GM18511 (cell line): ENCODE measurements around the gene RXRA.

Experiments
- ATAC-seq: cut with Tn5 transposase; IDR thresholded peaks from one replicate; pipeline ENCODE4 v1.9.1; 2021; ENCODE audit warnings: mild to moderate bottlenecking, moderate library complexity; ENCODE audit not compliant: unreplicated experiment

RXRA gene

DNA sequence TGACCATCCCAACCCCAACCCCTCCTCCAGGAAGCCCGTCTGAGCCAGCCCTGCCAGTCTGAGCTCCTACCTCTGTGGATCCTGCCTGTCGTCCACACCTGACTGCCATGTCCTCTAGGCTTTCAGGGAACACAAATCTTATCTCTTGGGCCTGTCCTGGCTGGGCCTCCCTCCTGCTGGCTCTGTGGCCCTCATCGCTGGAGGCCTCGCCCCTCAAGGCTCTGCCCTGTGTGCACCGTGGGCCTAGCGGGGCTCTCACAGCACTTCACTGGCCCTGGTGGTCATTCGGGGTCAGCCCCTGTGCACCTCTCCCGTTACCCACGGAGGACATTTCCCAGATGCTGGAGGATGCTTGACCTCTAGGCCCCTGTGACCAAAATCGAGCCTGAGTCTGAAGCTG lies 133.3 kb downstream of the RXRA start:
- no peak for ATAC-seq

DNA sequence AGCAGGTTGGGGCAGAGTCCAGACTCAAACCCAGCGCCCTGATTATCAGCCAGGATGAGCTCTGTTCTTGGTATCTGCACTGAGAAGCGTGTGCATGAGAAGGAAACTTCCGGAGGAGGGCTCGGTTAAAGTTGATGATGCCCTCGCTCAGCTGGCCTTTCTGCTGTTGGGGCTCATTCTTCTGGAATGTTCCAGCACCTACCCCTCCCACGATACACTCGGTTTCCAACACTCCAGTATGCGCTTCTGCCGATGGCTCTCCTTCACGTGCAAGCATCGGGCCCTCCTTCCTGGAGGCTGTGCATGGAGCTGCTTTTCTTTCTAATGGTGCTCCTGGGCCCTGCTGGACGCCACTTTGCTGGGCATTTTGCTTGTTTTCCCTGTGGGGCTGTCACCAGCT lies 134.0 kb downstream of the RXRA start:
- ATAC-seq: no peak

DNA sequence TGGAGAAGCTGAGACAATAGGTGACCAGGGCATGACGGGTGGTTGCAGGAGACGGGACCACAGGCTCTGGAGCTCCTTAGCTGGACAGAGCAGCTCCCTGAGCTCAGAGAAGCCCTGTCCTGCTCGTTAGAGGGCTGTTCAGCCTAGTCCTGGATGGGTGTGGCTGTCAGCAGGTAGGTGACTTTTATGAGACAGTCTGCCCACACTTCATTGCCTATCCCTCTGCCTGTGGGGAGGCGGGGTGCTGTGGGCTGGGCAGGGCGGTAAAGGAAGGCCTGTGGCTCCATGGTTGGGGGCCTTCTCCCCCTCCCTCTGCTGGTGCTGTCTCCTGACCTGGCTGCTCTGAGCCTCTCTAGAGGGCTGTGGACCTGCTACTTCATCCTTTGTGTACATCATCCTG lies 134.6 kb downstream of the RXRA start:
- no peak for ATAC-seq

DNA sequence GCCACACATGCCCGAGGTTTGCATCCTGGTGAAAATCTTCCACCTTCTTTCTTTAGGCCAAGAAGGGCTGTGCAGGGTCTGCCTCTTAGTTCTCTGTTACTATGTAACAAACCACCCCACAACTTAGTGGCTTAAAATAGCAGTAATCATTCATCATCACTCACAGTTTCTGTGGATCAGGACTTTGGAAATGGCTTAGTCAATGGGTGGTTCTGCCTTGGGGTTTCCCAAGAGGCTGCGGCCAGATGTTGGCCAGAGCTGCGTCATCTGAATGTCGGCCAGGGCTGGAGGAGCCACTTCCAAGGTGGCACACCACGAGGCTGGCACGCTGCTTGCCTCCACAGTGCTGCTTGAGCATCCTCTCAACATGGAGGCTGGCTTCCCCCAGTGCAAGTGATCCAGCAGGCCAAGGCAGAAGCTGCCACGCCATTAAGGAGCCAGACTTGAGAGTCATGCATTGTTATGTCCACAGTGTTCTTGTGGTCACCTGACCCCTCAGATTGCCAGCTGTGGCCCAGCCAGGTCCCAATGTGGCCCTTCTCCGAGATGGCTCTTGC lies 135.2 kb downstream of the RXRA start:
- no peak for ATAC-seq

DNA sequence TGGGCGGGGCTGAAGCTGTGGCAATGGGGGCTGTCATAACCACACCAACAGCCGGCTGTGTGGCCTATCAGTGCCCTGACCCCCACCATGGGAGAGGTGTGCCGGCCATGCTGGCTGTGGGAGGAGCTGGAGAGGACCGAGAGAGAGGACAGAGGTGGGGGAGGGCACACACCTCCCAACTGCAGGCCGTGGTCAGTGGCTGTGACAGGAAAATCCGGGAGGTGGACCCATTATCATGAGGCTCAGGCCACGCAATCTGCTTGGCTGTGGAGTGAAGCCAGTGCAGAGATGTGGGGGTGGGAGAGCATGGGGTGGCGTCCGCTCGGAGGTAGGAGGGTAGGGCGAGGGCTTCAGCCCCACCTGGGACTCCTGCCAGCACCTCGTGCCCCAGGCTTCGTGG lies 136.1 kb downstream of the RXRA start:
- ATAC-seq: no peak

DNA sequence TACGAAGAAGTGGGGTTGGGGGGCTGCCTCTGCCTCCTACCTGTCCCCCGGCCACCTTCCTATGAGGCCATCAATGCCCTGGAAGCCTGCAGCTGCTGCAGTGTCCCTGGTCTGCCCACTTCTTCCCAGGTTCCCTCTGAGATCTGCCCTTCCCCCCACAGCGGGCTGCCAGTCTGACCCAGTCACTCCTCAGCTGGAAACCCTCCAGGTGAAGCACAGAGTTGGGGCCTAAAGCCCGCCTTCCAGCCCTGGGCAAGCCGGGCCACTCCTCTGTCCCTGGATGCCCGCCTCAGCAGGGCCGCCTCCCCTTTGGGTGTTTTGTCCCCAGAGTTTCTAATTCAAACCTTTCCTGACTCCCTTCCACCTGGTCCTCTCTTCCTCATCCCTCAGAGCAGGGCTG lies 137.0 kb downstream of the RXRA start:
- ATAC-seq: no peak

DNA sequence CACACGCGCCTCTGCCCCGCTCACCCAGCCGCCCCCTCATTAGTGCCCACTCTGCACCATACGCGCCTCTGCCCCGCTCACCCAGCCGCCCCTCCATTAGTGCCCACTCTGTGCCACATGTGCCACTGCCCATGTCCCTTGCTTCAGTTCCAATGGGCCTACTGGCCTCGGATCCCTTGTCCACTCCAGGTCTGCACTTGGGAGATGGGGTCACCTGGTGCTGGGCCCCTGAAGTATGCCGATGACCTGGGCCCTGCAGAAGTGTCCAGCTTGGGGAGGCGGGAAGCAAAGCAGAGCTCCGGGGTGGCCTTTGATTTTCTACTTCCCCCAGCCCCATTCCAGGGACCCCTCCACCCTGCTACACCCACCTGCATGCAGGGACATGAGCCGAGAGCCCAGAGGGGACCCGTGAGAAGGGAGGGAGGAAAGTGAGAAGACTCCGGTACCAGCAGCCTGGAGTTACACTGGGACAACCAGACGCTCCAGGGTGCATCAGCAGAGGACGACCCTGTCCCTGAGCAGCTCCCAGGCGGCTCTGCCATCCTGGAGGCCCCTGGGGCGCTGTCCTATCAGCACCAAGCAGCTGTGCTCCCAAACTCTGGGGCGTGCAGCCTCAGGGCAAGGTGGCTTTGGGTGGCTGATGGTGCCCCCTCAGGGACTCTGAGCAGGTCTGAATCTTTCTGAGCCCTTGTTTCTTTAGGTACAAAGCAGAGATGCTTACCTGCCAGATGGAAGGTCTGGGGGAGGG lies 140.8 kb downstream of the RXRA start:
- ATAC-seq: no peak

DNA sequence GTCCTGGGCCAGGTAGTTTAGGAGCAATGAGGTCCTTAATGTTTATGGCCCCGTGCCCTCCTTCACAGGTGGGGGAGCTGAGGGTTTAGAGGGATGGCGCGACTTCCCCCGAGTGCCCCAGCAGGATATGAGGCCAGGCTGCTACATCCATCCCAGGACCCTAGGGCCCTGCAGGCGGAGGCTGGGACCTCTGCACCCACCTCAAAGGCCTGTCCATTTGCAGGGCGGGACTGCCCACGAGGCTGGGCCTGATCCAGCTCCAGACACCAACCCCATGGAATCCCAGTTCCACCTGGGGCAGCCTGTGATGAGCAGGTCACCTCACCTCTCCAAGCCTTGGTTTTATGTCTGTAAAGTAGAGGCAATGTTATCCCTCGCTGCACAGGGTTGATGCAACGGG lies 142.1 kb downstream of the RXRA start:
- no peak for ATAC-seq

DNA sequence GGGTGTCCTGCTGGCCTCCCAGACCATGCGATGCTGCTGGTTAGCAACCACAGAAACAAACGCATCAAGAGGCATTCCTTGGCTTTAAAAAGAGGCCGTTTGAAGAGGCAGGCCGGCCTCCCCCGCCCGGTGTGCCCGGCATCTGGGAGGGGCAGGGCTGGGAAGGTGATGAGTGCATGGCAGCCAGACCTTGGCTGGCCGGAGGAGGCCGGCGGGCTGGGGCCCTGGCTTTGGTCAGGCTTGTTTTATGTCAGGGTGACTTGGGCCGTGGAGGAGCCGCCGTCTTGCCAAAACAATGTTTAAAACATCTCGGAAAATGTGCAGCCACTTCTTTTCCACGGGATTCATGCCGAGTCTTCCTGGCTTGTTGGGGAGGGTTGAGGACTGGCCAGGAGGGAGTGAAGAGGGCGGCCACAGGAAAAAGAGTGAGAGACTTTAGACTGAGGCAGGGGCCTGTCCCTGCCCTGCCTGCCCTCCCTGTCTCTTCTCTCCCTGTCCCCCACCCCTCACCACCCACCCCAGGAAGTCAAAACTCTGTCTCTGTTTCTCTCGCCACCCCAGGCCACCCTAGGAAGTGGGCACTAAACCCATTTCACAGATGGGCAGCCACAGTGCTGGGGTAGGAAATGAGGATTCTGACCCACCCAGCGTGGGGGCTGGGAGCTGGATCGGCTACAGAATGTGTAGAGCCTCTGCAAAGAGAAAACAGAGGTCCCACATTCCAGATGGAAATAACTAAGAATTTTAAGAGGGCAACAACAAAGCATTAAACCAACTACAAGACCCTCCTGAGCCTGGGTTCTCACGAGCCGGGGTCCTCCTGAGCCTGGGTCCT lies 143.0 kb downstream of the RXRA start:
- no peak for ATAC-seq

DNA sequence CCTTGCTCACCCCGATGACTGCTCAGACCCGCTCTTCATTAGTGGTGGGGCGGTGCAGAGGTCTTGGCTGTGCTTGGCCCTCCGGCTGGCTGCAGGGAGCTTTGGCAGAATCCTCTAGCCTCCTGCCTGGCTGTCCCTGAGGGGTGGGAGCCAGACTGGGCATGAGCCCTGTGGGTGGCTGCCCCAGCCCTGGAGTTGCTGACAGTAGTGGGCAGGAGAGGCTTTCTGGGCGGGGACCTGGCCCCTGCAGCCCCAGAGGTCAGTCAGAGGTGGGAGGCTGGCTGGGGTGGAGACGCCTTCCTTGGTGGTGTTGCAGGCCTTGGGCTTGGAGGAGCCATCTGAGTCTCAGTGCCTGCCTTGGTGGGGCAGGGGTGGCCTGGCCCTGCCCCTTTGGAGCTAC lies 146.0 kb downstream of the RXRA start:
- ATAC-seq: no peak

DNA sequence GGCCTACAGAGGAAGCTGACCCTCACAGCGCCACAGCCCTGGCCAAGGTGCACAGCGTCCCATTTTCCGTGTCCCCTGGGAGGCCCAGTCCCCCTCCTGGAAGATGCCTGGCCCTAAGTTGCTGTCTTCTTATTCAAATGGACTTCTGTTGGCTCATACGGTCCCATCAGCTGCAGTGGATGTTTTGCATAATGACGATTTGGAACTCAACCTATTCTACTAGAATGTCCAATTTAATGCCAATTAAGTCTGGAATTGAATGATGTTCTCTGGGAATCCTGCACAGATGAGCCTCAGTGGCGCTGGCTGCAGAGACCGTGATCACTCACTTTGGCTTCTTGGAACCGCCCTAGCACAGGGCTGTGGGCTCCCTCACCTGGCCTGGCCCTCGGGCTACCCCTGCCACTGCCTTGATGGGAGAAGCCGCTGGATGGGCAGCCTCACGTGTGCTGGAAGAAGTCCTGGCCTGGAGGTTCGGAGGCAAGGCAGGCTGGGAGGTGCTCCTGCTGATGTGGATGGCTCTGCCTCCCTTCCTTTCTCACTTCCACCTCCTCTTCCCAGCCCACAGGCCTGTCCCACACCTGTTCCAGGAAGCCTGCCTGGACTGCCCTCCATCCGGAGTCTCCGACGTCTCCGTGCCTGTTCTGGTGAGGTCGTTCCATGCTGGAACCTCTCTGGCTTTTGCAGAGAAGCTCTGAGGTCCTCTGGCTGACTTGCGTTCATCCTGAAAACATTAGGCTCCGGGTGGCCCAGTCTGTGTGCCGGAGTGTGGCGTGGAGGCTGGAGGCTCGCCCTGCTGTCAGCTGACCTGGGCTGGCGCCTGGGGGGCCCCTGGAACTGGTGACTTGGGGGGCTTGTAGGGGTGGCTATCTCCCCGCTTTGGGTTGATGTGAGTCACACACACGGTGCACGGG lies 147.1 kb downstream of the RXRA start:
- ATAC-seq: no peak

DNA sequence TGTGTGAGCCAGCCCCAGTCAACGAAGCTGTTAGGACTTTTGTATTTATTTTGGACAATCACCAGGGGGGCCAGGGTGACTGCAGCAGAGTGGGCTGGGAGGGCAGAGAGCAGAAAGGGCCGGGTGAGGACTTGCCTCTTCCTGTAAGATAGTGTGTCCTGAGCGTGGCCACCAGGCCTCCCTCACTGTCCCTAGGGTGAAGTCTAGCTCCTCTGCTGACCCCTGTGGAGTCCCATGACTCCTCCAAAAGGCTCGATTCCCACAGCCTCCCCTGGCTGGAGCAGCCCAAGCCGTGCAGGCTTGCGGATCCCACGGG lies 147.8 kb downstream of the RXRA start:
- ATAC-seq: no peak

DNA sequence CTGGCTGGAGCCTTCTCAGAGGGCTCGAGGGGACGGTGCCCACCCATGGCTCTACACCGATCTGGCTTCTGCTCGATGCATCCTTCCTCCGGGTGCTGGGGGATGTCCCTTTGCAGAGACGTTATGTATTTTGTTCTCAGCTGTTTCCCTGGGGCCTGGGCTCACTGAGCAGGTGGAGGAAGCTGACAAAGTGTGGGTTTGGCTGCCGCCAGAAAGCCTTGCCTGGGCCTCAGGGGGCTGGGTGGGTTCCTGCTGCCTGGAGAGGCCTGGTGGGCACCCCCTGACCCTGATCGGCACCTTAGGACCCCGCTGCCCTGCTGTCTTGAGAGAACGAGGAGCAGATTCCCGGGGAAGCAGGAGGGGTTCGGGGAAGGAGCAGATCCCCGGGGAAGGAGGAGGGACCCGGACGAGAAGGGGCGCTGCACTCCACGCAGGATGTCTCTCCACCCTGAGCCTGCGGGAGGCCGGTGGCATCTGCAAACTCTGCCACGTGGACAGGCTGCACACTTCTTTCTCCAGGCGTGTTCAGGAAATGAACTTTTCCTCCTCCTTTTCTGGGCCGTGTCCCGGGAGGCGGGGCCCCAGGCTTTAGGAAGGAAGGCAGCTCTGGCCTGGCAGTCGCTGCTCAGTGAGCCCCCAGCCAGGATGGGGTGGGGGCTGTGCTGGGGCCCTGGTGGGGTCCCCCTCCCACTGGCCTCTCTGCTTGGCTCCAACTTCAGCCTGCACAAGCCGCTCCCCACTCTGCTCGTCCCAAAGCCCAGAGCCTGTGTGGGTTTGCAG lies 148.9 kb downstream of the RXRA start:
- ATAC-seq: no peak

DNA sequence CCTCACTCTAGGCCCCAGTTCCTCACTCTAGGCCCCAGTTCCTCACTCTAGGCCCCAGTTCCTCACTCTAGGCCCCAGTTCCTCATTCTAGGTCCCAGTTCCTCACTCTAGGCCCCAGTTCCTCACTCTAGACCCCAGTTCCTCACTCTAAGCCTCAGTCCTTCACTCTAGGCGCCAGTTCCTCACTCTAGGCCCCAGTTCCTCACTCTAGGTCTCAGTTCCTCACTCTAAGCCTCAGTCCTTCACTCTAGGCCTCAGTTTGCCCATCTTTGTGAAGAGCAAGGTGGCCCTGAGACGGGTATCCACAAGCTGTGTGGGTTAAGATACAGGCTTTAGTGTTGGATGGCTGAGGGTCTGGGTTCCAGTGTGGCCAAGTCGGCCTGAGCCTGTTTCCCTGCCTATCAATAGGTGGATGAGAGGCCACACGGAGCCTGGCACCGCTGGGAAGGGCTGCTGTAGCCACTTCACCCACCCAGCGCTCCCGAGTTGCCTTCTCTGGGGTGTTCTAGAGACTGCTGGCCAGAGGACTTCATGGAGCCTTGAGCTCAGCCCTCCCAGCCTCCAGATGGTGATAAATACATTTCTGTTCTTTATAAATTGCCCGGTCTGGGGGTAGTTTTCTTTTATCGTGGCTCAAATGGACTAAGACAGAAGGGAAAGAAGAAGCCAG lies 150.2 kb downstream of the RXRA start:
- ATAC-seq: no peak

DNA sequence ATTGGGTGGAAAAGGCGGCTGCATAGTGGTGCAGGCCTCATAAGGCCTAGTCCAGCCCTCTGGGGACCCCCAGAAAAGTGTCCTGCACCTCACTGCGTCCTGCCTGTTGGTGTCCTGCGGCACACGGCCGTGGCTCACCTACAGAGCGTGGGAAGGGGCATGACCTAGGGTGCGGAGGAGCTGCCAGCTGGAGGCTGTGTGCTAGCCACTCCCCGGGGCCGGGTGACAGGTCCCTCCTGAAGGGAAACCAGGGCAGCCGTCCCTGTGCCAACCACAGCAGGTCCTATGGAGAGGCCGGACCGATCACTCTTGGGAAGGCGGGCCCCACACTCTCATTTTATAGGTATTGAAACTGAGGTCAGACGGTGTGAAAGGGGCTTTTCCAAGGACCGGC lies 150.7 kb downstream of the RXRA start:
- ATAC-seq: no peak

DNA sequence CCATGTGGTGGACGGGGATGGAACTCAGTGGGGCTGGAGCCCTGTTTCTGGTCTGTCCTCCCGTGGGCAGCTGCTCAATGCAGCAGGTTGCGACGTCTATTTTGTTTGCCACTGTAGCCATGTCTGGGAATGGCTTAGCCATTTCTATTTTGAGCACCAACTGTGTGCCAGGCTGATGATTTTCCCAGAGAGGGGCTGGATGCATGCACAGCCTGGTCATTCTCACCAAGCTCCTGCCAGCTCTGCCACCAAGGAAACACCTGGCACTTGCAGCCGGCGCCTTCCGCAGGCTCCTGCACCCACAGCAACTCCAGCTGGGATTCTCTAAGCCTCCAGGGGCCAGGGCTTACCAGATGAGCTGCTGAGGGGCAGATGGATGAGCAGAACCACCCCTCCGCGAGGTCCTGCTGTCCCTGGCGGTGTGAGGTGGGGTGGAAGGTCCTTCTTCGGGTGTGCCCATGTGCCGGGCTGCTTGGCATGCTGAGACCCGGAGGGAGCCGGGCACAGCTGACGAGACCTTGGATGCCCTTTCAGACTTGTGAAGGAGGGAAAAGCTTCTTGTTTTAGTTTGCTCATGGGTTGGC lies 151.2 kb downstream of the RXRA start:
- ATAC-seq: no peak

DNA sequence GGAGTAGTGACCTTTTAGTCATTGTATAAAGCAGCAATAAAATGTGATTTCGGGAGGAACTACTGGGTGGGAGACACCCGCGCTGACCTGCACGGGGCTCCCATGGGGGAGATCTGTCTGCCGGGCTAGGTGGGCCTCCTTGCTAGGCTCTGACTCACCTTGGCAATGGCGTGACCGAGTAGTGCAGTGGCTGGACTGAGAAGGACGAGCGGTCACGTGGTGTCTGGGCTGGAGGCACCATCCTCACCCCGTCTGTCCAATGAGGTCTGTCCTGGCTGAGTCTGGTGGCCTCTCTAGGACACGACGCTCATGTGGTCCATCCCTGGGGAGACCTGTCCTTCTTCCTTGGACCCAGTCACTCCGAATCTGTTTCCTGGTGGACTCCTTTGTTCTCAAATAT lies 151.7 kb downstream of the RXRA start:
- no peak for ATAC-seq

DNA sequence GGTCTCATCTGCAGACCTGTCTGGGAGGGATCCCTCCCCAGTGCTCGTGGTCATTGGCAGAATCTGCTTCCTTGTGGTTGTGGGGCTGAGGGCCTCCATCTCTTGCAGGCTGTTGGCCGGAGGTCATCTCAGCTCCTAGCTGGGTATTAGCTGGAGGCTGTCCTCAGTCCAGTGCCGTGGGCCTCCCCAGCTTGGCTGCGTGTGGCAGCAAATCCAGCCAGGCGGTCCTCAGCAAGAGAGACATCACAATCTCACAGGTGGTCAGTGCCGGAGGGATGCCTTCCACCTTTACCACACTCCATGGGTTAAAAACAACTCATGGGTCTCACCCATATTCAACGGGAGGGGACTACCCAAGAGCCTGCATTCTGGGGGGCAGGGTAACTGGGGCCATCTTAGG lies 155.5 kb downstream of the RXRA start:
- ATAC-seq: no peak

DNA sequence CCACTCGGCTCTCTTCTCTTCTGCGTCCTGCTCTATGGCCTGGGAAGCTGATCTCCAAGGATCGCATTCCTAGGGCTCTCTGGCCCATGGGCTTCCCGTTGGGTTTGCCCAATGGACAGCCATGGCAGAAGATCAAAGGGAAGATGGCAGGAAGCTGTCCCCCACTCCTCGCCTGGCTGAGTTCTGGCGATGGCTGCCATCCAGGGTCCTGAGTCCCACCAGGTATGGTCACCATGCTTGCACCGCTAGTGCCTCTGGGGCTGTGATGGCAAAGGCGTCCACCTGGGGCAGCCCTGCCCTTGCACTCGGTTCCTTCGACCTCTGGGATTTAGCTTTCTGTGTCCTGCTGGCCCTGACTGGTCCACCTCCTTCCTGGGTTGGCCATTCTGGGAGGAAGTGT lies 156.0 kb downstream of the RXRA start:
- ATAC-seq: no peak
